CD4-positive, alpha-beta memory T cell (primary cell): ENCODE results near the gene BCO2. TPM values are rescaled to one million over a fixed set of nuclear protein-coding genes. Genes with fewer than 3 reads are reported as not detected.

Experiments
- CTCF ChIA-PET: fragments of 350-600 bp; sonication (Branson Sonifier 250); formaldehyde crosslinking; loops from one replicate; lab custom pipeline; 2021; ENCODE audit warnings: inconsistent platforms; ENCODE audit not compliant: partially characterized antibody; lab: Charles Lee
- POLR2A ChIA-PET: fragments of 350-600 bp; sonication (Branson Sonifier 250); formaldehyde crosslinking; loops from one replicate; lab custom pipeline; 2021; ENCODE audit not compliant: partially characterized antibody; lab: Charles Lee
- DNase-seq, 5 donors: peaks; one replicate each; pipeline versions ENCODE4 v3.0.0 to v3.0.0-alpha.2; 2020 to 2022; ENCODE audit warnings: mixed read lengths in 1 of 5
- H3K27ac ChIP-seq: one replicate; pipeline ENCODE4 v1.7.0; 2013; ENCODE audit warnings: low read depth, low read length
- H3K27me3 ChIP-seq: 2 replicates; pipeline ENCODE4 v1.7.0; 2013; ENCODE audit warnings: mild to moderate bottlenecking, low read length, moderate library complexity; ENCODE audit not compliant: insufficient read depth
- H3K36me3 ChIP-seq: 2 replicates; pipeline ENCODE4 v1.7.0; 2013; ENCODE audit warnings: mild to moderate bottlenecking, low read length, moderate library complexity; ENCODE audit not compliant: insufficient read depth
- H3K4me1 ChIP-seq: 2 replicates; pipeline ENCODE4 v1.7.0; 2013; ENCODE audit warnings: mild to moderate bottlenecking, low read length, moderate library complexity; ENCODE audit not compliant: insufficient read depth
- H3K4me3 ChIP-seq, 2 donors: one replicate each; pipeline ENCODE4 v1.7.0; 2013; ENCODE audit warnings: low read length in 2 of 2, mild to moderate bottlenecking in 1 of 2
- H3K9me3 ChIP-seq, 2 donors: one replicate each; pipeline ENCODE4 v1.7.0; 2013; ENCODE audit warnings: low read length in 2 of 2, control low read depth in 1 of 2; ENCODE audit not compliant: control insufficient read depth in 1 of 2
- H3K27ac Mint-ChIP-seq, 7 donors: one replicate each; pipeline ENCODE4 v1.8.0; 2020 to 2021; ENCODE audit warnings: mixed read lengths in 7 of 7, mild to moderate bottlenecking in 6 of 7, inconsistent platforms in 3 of 7, moderate library complexity in 3 of 7
- H3K27me3 Mint-ChIP-seq, 2 donors: one replicate each; pipeline ENCODE4 v1.8.0; 2020 to 2021; ENCODE audit warnings: mixed read lengths in 2 of 2
- H3K36me3 Mint-ChIP-seq, 2 donors: one replicate each; pipeline ENCODE4 v1.8.0; 2020 to 2021; ENCODE audit warnings: mixed read lengths in 2 of 2, inconsistent platforms in 1 of 2, mild to moderate bottlenecking in 1 of 2
- H3K4me1 Mint-ChIP-seq, 4 donors: one replicate each; pipeline ENCODE4 v1.8.0; 2020 to 2021; ENCODE audit warnings: mixed read lengths in 4 of 4, mild to moderate bottlenecking in 1 of 4
- H3K4me3 Mint-ChIP-seq, 8 donors: one replicate each; pipeline ENCODE4 v1.8.0; 2020 to 2021; ENCODE audit warnings: mixed read lengths in 8 of 8, mild to moderate bottlenecking in 7 of 8, moderate library complexity in 6 of 8, inconsistent platforms in 3 of 8
- H3K9me3 Mint-ChIP-seq, 8 donors: one replicate each; pipeline ENCODE4 v1.8.0; 2020 to 2021; ENCODE audit warnings: mixed read lengths in 8 of 8, mild to moderate bottlenecking in 5 of 8, inconsistent platforms in 3 of 8, moderate library complexity in 1 of 8
- intact Hi-C: fragments of 100-400 bp; cut with micrococcal nuclease; formaldehyde crosslinking; loops from one replicate; pipeline ENCODE4 v1.15.1; 2023
- polyA plus RNA-seq, 2 donors: library from polyadenylated mRNA; unstranded; fragments of 300-500 nt; fragmentation: Illumina TruSeq; gene quantifications; one replicate each; pipeline ENCODE4 v1.2.3, GENCODE V29; 2021
- total RNA-seq, 2 experiments: library from RNA; stranded (reverse); gene quantifications; one replicate each; pipeline ENCODE4 v1.2.3, GENCODE V29; 2021

The BCO2 gene
- total and polyA plus RNA-seq, 4 experiments from 2014 or later: 0.62 to 3.4 (median 1.9) TPM; not detected in 1

DNA sequence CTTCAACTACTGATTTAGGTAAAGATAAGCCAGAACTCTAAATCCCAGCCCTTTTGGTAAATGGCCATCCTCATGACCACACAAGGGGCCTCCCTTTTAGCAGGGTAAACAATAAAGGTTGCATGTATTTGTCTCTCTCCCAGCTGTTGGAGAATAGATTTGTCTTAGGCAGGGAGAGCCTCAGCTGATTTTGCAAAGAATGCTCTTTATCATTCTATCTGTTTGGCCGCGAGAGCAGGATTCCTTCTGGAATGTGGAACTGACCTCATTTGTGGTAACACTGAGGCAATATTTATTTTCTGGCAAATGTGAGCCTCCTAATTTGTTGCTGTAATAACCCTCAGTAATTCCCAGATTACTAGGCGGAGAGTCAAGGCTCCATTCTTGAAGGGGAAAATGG lies 66.2 kb downstream of the BCO2 start:
- H3K27me3 ChIP-seq: no peaks in the 10 kb centered on the region
- H3K4me3 Mint-ChIP-seq: no peak overlapping the region
- H3K4me3 ChIP-seq: no peak overlapping the region
- no peaks in the 10 kb centered on the region for H3K4me1 Mint-ChIP-seq
- H3K36me3 ChIP-seq: peaks cover 13% of the 10 kb centered on the region
- H3K27ac ChIP-seq: no peak overlapping the region
- peaks cover 0 to 27% (median 16%) of the 10 kb centered on the region in 8 donors for H3K9me3 Mint-ChIP-seq
- no peaks in the 10 kb centered on the region for H3K9me3 ChIP-seq
- peaks cover 54 to 65% of the 10 kb centered on the region in 2 donors for H3K36me3 Mint-ChIP-seq
- ChIA-PET POLR2A (interaction anchor here (1.0 kb wide), 1 partner anchor 15 kb away, joined by 6 read pairs; the partner anchor contains the start of gene PTS), CTCF (interaction anchor here (1.4 kb wide), 1 partner anchor 39 kb away, joined by 6 read pairs; no protein-coding TSS in a partner anchor)
- DNase-seq: no peak
- no peak overlapping the region for H3K27ac Mint-ChIP-seq
- no peaks in the 10 kb centered on the region for H3K27me3 Mint-ChIP-seq
- H3K4me1 ChIP-seq: no peaks in the 10 kb centered on the region
- intact Hi-C loops: no loop called here

DNA sequence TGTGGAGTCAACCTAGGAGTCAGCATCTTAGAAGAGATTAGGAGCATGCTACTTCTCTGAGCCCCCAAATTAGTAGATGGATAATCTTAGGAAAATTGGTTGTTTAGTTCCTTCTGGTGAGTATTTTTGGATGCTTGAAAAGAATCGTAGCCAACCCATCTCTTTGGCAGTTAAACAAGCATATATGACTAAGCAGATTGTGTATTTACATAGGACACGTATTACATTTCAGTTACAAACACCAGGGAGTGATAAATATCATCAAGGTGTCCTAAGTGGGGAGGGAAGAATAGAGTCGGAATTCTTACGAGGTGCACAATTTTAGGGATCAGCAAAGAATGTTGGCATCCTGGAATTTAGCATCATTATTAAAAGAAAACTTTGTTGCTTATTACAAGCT lies 71.9 kb downstream of the BCO2 start:
- H3K9me3 ChIP-seq: no peaks in the 10 kb centered on the region
- no peaks in the 10 kb centered on the region for H3K4me1 ChIP-seq
- Mint-ChIP-seq H3K4me1 (no peaks in the 10 kb centered on the region), H3K27ac (no peak overlapping the region), H3K4me3 (no peak overlapping the region), H3K36me3 (peaks cover 14 to 16% of the 10 kb centered on the region in 2 donors), H3K27me3 (no peaks in the 10 kb centered on the region), H3K9me3 (peaks cover 0 to 27% (median 16%) of the 10 kb centered on the region in 8 donors)
- CTCF ChIA-PET: interaction anchor here (1.9 kb wide), 1 partner anchor 34 kb away, joined by 5 read pairs; no protein-coding TSS in a partner anchor
- DNase-seq: no peak
- POLR2A ChIA-PET: no interaction called here
- H3K27me3 ChIP-seq: no peaks in the 10 kb centered on the region
- H3K27ac ChIP-seq: no peak overlapping the region
- no peaks in the 10 kb centered on the region for H3K36me3 ChIP-seq
- no peak overlapping the region for H3K4me3 ChIP-seq
- intact Hi-C loops: no loop called here

- H3K36me3 ChIP-seq: no peaks in the 10 kb centered on the region
- no peaks in the 10 kb centered on the region for H3K4me1 ChIP-seq
- no peaks in the 10 kb centered on the region for H3K27me3 Mint-ChIP-seq
- intact Hi-C loops: no loop called here
- H3K4me3 Mint-ChIP-seq: no peak overlapping the region
- CTCF ChIA-PET: interaction anchor here (1.9 kb wide), 1 partner anchor 33 kb away, joined by 5 read pairs; no protein-coding TSS in a partner anchor
- DNase-seq: no peak
- H3K4me3 ChIP-seq: no peak overlapping the region
- no peak overlapping the region for H3K27ac ChIP-seq
- no peaks in the 10 kb centered on the region for H3K27me3 ChIP-seq
- H3K4me1 Mint-ChIP-seq: no peaks in the 10 kb centered on the region
- no peaks in the 10 kb centered on the region for H3K9me3 ChIP-seq
- H3K9me3 Mint-ChIP-seq: peaks cover 0 to 24% (median 16%) of the 10 kb centered on the region in 8 donors
- H3K27ac Mint-ChIP-seq: peak overlapping the region in 1 of 7 donors; percentile 45
- POLR2A ChIA-PET: no interaction called here
- H3K36me3 Mint-ChIP-seq: peaks cover 9% of the 10 kb centered on the region in 2 donors
Measured at GRCh38 chr11:112248201-112248600, 72.9 kb downstream of the BCO2 start.

- Mint-ChIP-seq H3K4me1 (no peaks in the 10 kb centered on the region), H3K27ac (no peak overlapping the region), H3K27me3 (no peaks in the 10 kb centered on the region), H3K4me3 (no peak overlapping the region), H3K36me3 (peaks cover 0 to 2% of the 10 kb centered on the region in 2 donors), H3K9me3 (peaks cover 0 to 10% (median 6%) of the 10 kb centered on the region in 8 donors)
- Histone ChIP-seq H3K27ac (no peak overlapping the region), H3K4me1 (no peaks in the 10 kb centered on the region), H3K27me3 (no peaks in the 10 kb centered on the region), H3K9me3 (no peaks in the 10 kb centered on the region), H3K36me3 (no peaks in the 10 kb centered on the region), H3K4me3 (no peak overlapping the region)
- POLR2A ChIA-PET: no interaction called here
- intact Hi-C loops: no loop called here
- DNase-seq: no peak
- CTCF ChIA-PET: interaction anchor here (1.2 kb wide), 1 partner anchor 30 kb away, joined by 3 read pairs; no protein-coding TSS in a partner anchor
Measured at GRCh38 chr11:112249871-112250610, 74.7 kb downstream of the BCO2 start.

DNA sequence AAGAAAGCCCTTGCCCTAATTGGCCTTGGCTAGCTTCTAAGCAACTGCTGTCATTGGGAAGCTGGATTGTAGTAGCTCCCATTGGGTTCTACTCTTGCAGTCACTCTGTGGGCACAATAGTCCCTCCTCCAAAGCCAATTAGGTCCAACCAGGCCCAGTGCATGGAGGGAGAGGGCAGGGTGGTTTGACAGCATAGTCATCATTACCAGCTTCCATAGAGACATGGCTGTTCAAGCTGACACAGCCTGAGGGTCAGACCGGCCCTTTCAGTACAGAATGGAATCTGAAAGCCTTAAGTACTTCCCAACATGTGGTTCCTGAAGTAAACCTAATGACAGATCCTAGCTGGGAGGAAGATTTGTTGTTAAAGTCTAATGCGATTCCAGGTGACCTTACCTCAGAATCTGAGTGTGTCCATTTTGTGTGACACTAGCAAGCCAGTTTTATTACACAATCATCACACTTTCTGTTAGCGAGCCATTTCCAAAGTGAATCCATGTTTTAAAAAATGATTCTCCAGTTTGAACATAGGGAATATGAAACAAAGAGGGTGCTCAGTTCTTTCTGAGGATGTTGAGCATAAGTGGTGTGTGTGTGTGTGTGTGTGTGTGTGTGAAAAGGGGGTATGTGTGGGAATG lies 78.4 kb downstream of the BCO2 start:
- no peaks in the 10 kb centered on the region for H3K9me3 Mint-ChIP-seq
- no peak overlapping the region for H3K27ac ChIP-seq
- H3K27me3 ChIP-seq: no peaks in the 10 kb centered on the region
- intact Hi-C loops: no loop called here
- no peaks in the 10 kb centered on the region for H3K9me3 ChIP-seq
- H3K36me3 Mint-ChIP-seq: peaks cover 0 to 6% of the 10 kb centered on the region in 2 donors
- no peaks in the 10 kb centered on the region for H3K4me1 ChIP-seq
- ChIA-PET POLR2A (no interaction called here), CTCF (interaction anchor here (0.9 to 1.2 kb wide), 3 partner anchors 22 to 292 kb away, joined by 3 to 4 read pairs (median 3); no protein-coding TSS in a partner anchor)
- no peak overlapping the region for H3K4me3 Mint-ChIP-seq
- H3K4me3 ChIP-seq: no peak overlapping the region
- DNase-seq: no peak
- no peaks in the 10 kb centered on the region for H3K4me1 Mint-ChIP-seq
- H3K27ac Mint-ChIP-seq: no peak overlapping the region
- H3K27me3 Mint-ChIP-seq: peaks cover 0 to 1% of the 10 kb centered on the region in 2 donors
- no peaks in the 10 kb centered on the region for H3K36me3 ChIP-seq

DNA sequence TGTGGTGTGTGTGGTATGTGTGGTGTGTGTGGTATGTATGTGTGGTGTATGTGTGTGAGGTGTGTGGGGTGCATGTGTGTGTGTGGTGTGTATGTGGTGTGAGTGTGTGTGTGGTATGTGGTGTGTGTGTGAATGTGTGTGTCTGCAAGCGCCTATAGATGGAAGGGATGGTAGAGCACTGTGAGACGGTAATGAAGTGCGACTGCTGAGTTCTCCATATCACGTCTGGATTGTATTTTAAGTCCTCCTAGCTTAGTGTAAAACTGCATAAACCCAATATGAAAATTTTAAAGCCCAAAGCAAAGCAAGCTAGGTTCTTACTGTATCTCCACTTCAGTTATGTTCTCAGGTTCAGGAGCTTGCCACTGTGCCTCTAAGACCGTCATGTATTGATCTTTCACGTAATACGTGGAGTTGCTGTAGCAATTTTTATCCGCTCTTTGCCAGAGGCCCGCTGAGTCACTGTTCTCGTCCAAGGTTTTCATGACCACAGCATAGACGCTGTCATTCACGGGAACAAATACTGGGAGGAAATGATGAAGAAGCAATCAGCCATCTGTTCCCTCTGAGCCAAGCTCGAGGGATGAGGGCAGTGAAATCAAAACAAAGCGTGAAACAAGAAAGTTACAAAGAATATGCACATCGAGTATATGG lies 79.9 kb downstream of the BCO2 start:
- no peaks in the 10 kb centered on the region for H3K36me3 ChIP-seq
- peaks cover 0 to 1% of the 10 kb centered on the region in 2 donors for H3K27me3 Mint-ChIP-seq
- no peak overlapping the region for H3K27ac ChIP-seq
- H3K27me3 ChIP-seq: no peaks in the 10 kb centered on the region
- no peaks in the 10 kb centered on the region for H3K4me1 ChIP-seq
- H3K9me3 ChIP-seq: no peaks in the 10 kb centered on the region
- H3K27ac Mint-ChIP-seq: no peak overlapping the region
- no peak for DNase-seq
- no peak overlapping the region for H3K4me3 Mint-ChIP-seq
- POLR2A ChIA-PET: no interaction called here
- intact Hi-C loops: no loop called here
- H3K4me3 ChIP-seq: no peak overlapping the region
- H3K9me3 Mint-ChIP-seq: no peaks in the 10 kb centered on the region
- H3K36me3 Mint-ChIP-seq: peaks cover 0 to 10% of the 10 kb centered on the region in 2 donors
- CTCF ChIA-PET: interaction anchor here (1.1 kb wide), 1 partner anchor 25 kb away, joined by 6 read pairs; no protein-coding TSS in a partner anchor
- H3K4me1 Mint-ChIP-seq: no peaks in the 10 kb centered on the region

DNA sequence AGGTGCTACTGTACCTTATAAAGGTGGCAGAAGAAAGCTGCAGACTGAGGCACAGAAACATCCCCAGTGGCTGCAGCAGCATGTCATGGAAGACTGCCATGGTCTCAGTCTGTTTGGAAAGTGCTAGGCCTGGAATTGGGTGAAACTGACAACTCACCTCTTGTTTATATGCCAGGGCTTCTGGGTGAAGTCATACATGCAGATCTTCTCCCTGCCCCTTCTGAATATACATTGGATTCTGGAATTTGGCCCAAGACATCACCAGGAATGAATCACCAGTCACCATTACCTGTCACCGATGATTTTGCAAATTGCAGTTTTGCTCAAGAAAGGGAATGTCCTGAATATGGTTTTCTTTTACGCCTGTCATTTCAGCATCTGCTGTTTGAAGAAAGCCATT lies 85.2 kb downstream of the BCO2 start, which contains the start of gene PLET1:
PLET1 (minus strand) TSS at position 371 of the 400 bp plus-strand sequence; CDS start at position 100, 271 bp downstream.
- H3K27me3 ChIP-seq: no peaks in the 10 kb centered on the region
- no peaks in the 10 kb centered on the region for H3K4me1 Mint-ChIP-seq
- no peaks in the 10 kb centered on the region for H3K9me3 Mint-ChIP-seq
- peaks cover 0 to 1% of the 10 kb centered on the region in 2 donors for H3K27me3 Mint-ChIP-seq
- H3K27ac Mint-ChIP-seq: no peak within 1 kb of the TSS
- no peak within 1 kb of the TSS for H3K27ac ChIP-seq
- intact Hi-C loops: no loop called here
- POLR2A ChIA-PET: no interaction called here
- no peaks in the 10 kb centered on the region for H3K36me3 ChIP-seq
- H3K9me3 ChIP-seq: no peaks in the 10 kb centered on the region
- DNase-seq: no peak
- peaks cover 0 to 15% of the 10 kb centered on the region in 2 donors for H3K36me3 Mint-ChIP-seq
- H3K4me3 Mint-ChIP-seq: no peak within 1 kb of the TSS
- CTCF ChIA-PET: interaction anchor here (9.8 kb wide), 1 partner anchor 18 kb away, joined by 59 read pairs; no protein-coding TSS in a partner anchor
- H3K4me1 ChIP-seq: no peaks in the 10 kb centered on the region
- no peak within 1 kb of the TSS for H3K4me3 ChIP-seq
